VCaP (cell line): ENCODE results near the gene MEF2D.

Source experiments
- H3K27ac ChIP-seq: fragments of 450-650 bp; 2 replicates; pipeline ENCODE4 v1.5.1; 2017
- CTCF ChIP-seq: fragments of 450-650 bp; conservative IDR thresholded peaks from 2 replicates; pipeline ENCODE4 v1.5.1; 2017; ENCODE audit warnings: mild to moderate bottlenecking, moderate library complexity

MEF2D gene

GRCh38 chr1:156499842-156500542 is 583 bp downstream of the MEF2D start:
- TF ChIP-seq CTCF = no peak
- H3K27ac ChIP-seq = peak overlapping the region; percentile 98

- TF ChIP-seq CTCF = no peak
- H3K27ac ChIP-seq = peak overlapping the region; percentile 98; the same call in 1 of the 2 replicates
Measured at GRCh38 chr1:156499194-156499841, 1.3 kb downstream of the MEF2D start.

GRCh38 chr1:156498432-156499193 is 2.0 kb downstream of the MEF2D start:
- no peak for TF ChIP-seq CTCF

DNA sequence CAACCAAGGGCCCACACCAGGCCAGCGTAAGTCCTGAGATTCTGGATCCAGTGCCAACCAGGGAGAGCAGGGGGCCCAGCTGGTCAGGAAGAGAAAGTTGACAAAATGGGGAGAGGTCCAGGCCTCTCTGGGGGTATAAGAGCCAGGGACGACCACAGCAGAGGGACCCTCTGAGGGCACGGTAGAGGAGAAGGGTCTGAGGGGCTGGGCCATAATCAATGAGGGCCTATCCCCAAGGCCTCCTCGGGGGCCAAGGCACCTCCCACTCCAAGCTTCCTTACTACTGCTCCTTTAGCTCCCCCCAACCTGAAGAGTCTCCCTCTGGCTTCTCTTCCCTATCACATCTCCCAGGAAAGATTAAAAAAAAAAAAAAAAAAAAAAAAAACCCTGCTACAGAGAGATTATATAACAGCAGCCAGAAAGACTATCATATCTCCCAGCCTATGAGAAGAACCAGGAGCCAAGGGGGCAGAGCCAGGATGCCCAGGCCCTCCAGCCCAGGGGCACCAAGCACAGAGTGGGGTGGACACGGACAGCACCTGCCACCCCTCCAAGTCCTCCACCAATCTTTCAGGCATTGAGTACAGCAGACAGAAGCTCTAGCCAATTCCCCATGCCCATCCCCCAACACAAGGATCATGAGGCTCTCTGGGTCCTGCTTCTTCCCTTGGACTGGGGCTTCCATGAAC is 2.7 kb downstream of the MEF2D start:
- peak overlapping the region; percentile 98; the same call in 1 of the 2 replicates for H3K27ac ChIP-seq
- no peak for TF ChIP-seq CTCF

More at GRCh38 chr1:156498432-156499193, 2.0 kb downstream of the MEF2D start:
- peak overlapping the region; percentile 98; the same call in 1 of the 2 replicates for H3K27ac ChIP-seq

DNA sequence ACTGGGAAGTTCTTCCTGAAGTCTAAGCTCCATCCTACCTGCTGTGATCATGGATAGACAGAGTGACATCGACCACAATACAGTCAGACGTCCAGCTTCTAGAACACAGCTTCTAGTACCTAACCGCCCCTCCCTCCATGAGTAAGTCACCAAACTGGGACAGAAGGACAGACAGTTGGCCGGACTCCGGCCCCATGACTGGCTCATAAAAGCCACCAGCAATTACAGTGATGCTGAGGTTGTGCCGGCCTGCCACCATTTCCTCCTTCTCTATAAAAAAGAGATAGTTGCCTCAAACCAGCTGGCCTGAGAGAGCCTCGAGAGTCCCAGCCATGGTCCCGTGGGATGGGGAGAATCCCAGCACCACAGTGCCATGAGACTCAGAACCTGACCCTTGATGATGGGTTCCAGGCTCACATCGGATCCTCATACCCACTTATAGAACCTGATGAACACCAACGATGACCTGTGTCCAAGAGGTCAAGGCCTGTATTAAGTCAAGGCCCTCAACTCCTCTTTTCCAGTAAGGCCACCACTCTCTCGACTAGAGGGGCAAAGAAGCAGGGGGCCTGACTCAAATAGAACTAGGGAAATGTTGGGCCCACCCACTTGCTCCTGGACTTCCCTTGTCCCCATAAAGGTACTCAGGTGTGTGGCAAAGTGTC is 3.4 kb downstream of the MEF2D start:
- no peak for TF ChIP-seq CTCF
- no peak overlapping the region for H3K27ac ChIP-seq

DNA sequence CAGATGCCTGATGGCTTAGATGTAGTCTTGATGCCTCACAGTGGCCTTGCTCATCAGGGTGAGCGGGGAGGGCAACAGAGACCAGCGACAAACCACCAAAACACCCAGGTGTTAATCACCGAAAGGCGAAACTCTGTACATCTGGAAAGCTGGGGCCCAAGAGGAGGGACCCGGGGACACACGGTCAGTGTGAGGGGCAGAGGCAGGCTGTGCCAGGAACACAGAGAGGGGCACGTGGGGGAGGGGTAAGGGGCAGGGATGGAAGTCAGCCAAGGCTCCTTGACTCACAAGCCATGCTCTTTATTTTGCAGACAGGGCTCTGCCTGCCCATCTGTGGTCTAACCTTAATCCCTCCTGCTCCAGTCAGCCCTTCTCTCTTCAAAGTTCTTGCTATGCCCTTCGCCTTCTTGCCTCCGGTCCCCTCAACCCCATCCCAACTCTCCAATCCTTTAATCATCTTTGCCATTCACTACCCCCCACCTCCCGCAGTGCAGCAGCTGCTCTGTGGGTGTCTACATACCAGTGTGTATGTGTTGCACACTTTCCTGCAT is 4.3 kb downstream of the MEF2D start:
- TF ChIP-seq CTCF = no peak
- H3K27ac ChIP-seq = no peak overlapping the region
